ENCODE data around the gene NPAS2.

Gene NPAS2

GRCh38 chr2:101022221-101022620 lies 202.3 kb downstream of the NPAS2 start:
- no peak for DNase-seq (ENCODE audit: low read depth)

GRCh38 chr2:101023327-101024107 lies 203.6 kb downstream of the NPAS2 start:
- no peak for DNase-seq (ENCODE audit: low read depth)

GRCh38 chr2:101025561-101025960 lies 205.6 kb downstream of the NPAS2 start:
- DNase-seq (ENCODE audit: low read depth): no peak

- DNase-seq (ENCODE audit: low read depth): no peak
Observed at GRCh38 chr2:101026253-101026701, 206.3 kb downstream of the NPAS2 start.

- DNase-seq (ENCODE audit: low read depth): no peak
Observed at GRCh38 chr2:101026923-101027469, 207.1 kb downstream of the NPAS2 start.

- DNase-seq (ENCODE audit: low read depth): no peak
Observed at GRCh38 chr2:101027852-101028251, 207.9 kb downstream of the NPAS2 start.

GRCh38 chr2:101030866-101031554 lies 211.1 kb downstream of the NPAS2 start:
- no peak for DNase-seq (ENCODE audit: low read depth)

- DNase-seq (ENCODE audit: low read depth): no peak
Observed at GRCh38 chr2:101032084-101032776, 212.3 kb downstream of the NPAS2 start.

GRCh38 chr2:101036562-101036961 lies 216.6 kb downstream of the NPAS2 start:
- peak; percentile 36 for DNase-seq (ENCODE audit: low read depth)

GRCh38 chr2:101037161-101037755 lies 217.3 kb downstream of the NPAS2 start:
- no peak for DNase-seq (ENCODE audit: low read depth)

- peak; percentile 6 for DNase-seq (ENCODE audit: low read depth)
Observed at GRCh38 chr2:101038455-101039255, 218.7 kb downstream of the NPAS2 start.

- no peak for DNase-seq (ENCODE audit: low read depth)
Observed at GRCh38 chr2:101040072-101040471, 220.1 kb downstream of the NPAS2 start.

- DNase-seq (ENCODE audit: low read depth): peak; percentile 60
Observed at GRCh38 chr2:101040761-101041160, 220.8 kb downstream of the NPAS2 start.

- DNase-seq (ENCODE audit: low read depth): no peak
Observed at GRCh38 chr2:101041413-101041812, 221.5 kb downstream of the NPAS2 start.

- no peak for DNase-seq (ENCODE audit: low read depth)
Observed at GRCh38 chr2:101045330-101045729, 225.4 kb downstream of the NPAS2 start.

Measured in amniotic epithelial cell (primary cell).